Measurements from ENCODE around the gene TMEM30B. TPM values are rescaled to one million over a fixed set of nuclear protein-coding genes. Genes with fewer than 3 reads are reported as not detected.
"Not testable (repeated sequence)": the region's sequence is repeated elsewhere in the genome, so short reads cannot be mapped to it uniquely, and the experiment has no call there.

The TMEM30B gene
- 0.16 TPM for total RNA-seq

GRCh38 chr14:61281186-61281947 is at the start of gene TMEM30B:
TSS of gene TMEM30B (minus strand) at chr14:61281338. CDS start at chr14:61281147, 191 bp downstream.
- DNase-seq: no peak

- DNase-seq: no peak
Observed at GRCh38 chr14:61330511-61330910, 49.4 kb upstream of the TMEM30B start.

GRCh38 chr14:61329478-61330051 is 48.4 kb upstream of the TMEM30B start:
- DNase-seq: no peak

GRCh38 chr14:61328626-61329262 is 47.6 kb upstream of the TMEM30B start:
- no peak for DNase-seq

GRCh38 chr14:61326847-61327246 is 45.7 kb upstream of the TMEM30B start:
- no peak for DNase-seq

- no peak for DNase-seq
Observed at GRCh38 chr14:61326146-61326545, 45.0 kb upstream of the TMEM30B start.

- DNase-seq: no peak
Observed at GRCh38 chr14:61325166-61325565, 44.0 kb upstream of the TMEM30B start.

- DNase-seq: no peak
Observed at GRCh38 chr14:61323970-61324369, 42.8 kb upstream of the TMEM30B start.

GRCh38 chr14:61322799-61323290 is 41.7 kb upstream of the TMEM30B start:
- no peak for DNase-seq

- DNase-seq: no peak
Observed at GRCh38 chr14:61322011-61322798, 41.1 kb upstream of the TMEM30B start.

- DNase-seq: no peak
Observed at GRCh38 chr14:61321385-61322010, 40.4 kb upstream of the TMEM30B start, which contains the start of gene PRKCH. TSS of gene PRKCH (plus strand) at chr14:61321579. CDS start at chr14:61322102, 523 bp downstream.

- no peak for DNase-seq
Observed at GRCh38 chr14:61320806-61321384, 39.8 kb upstream of the TMEM30B start.

GRCh38 chr14:61320170-61320569 is 39.0 kb upstream of the TMEM30B start:
- not testable (repeated sequence) for DNase-seq

- DNase-seq: no peak
Observed at GRCh38 chr14:61319706-61320105, 38.6 kb upstream of the TMEM30B start.

GRCh38 chr14:61319086-61319485 is 37.9 kb upstream of the TMEM30B start:
- DNase-seq: no peak

- DNase-seq: no peak
Observed at GRCh38 chr14:61315313-61315712, 34.2 kb upstream of the TMEM30B start.

- not testable (repeated sequence) for DNase-seq
Observed at GRCh38 chr14:61308701-61309100, 27.6 kb upstream of the TMEM30B start.

GRCh38 chr14:61308198-61308597 is 27.1 kb upstream of the TMEM30B start:
- DNase-seq: no peak

- DNase-seq: no peak
Observed at GRCh38 chr14:61304688-61305087, 23.6 kb upstream of the TMEM30B start.

GRCh38 chr14:61300754-61301153 is 19.6 kb upstream of the TMEM30B start:
- no peak for DNase-seq

GRCh38 chr14:61300209-61300608 is 19.1 kb upstream of the TMEM30B start:
- DNase-seq: no peak

- DNase-seq: no peak
Observed at GRCh38 chr14:61298824-61299223, 17.7 kb upstream of the TMEM30B start.
